ENCODE results near the gene RAB4A.

Gene RAB4A

DNA sequence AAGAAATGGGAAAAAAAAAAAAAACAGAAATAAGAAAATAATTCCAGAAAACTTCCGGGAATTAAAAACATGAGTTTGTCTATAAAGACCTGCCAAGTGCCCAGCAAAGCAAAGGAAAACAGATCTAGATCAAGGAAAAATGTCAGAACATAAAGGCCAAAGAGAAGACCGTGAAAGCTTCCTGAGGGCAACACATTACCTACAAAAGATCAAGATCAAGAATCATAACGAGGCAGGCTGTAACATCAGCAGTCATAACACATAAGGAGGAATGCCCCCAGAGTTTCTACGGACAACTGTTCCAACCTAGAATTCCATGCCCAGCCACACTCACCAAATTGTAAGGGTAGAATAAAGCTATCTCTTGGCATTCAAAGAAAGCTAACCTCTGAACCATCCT is 68.2 kb downstream of the RAB4A start:
- DNase-seq (ENCODE audit: low read depth in 2 of 2): no peak

GRCh38 chr1:229339520-229339919 is 68.6 kb downstream of the RAB4A start:
- no peak for DNase-seq (ENCODE audit: low read depth in 2 of 2)

DNA sequence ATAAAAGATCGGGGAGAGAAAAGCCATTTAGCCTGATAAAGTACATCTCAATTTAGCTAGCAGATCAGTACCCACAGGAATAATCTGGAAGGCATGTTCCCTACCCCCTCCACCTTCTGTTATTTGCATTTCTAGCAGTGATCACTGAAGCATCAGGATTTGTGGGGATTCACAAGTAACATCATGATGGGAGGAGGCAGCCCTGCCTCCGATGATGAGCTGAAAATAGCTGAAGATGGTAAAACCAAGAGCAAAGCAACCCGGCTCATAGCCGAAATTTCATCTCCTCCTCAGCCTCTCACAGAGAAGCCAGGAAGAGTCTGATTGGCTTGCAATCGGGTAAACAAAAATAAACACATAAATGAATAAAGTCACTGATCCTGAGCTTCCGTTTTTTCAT is 69.6 kb downstream of the RAB4A start:
- no peak for DNase-seq (ENCODE audit: low read depth in 2 of 2)

GRCh38 chr1:229341774-229342655 is 71.1 kb downstream of the RAB4A start:
- DNase-seq (ENCODE audit: low read depth in 2 of 2): peak; percentile 23 to 25

DNA sequence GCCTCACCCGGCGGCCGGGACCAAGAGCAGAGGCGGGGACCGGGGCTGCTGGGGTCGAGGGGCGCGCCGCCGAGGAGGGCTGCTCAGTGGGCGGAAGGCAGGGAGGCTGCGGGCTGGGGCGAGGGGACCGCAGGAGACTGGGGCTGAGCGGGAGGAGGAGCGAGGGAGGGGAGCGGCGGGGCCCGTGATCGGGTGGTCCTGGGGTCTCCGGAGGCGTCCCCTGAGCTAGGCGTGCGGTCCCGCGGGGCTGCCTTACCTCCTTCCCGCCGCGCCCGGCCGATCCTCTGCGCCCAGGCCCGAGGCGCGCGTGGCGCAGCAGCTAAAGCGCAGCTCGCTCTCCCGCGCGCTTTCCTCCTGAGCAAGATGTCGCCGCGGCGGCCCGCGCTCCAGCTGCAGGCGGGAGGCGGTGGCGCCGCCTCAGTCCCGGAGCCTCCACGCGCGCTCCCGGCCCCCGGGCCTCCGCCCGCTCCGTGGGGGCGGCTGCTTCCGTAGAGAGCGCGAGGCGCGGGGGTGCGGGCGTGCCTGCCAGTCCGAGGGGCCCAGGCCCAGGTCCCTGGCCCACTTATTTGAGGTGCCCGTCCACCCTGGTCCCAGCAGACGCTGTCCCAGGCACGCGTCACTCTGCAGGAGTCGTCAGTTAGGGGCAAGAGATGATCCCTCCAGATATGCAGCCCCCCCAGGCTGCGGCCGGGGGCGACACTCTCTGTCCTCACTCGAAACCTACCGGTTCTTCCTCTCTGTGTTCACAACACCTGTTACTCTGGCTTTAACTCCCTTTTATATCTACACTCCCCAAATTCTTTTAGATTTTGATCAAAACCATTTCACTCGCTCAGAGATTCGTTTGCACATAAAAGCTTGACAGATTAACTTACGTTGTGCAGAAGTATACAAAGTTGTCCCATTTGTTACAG is 72.0 kb downstream of the RAB4A start, which contains the start of gene CCSAP:
CCSAP (minus strand) TSS at position 392 of the 914 bp plus-strand sequence. CDS start 582 bp downstream, outside the sequence.
- DNase-seq (ENCODE audit: low read depth in 2 of 2): no peak

GRCh38 chr1:229344139-229344538 is 73.2 kb downstream of the RAB4A start:
- no peak for DNase-seq (ENCODE audit: low read depth in 2 of 2)

- DNase-seq (ENCODE audit: low read depth in 2 of 2): no peak
Observed at GRCh38 chr1:229344937-229345684, 74.2 kb downstream of the RAB4A start.

GRCh38 chr1:229347528-229347927 is 76.6 kb downstream of the RAB4A start:
- no peak for DNase-seq (ENCODE audit: low read depth in 2 of 2)

DNA sequence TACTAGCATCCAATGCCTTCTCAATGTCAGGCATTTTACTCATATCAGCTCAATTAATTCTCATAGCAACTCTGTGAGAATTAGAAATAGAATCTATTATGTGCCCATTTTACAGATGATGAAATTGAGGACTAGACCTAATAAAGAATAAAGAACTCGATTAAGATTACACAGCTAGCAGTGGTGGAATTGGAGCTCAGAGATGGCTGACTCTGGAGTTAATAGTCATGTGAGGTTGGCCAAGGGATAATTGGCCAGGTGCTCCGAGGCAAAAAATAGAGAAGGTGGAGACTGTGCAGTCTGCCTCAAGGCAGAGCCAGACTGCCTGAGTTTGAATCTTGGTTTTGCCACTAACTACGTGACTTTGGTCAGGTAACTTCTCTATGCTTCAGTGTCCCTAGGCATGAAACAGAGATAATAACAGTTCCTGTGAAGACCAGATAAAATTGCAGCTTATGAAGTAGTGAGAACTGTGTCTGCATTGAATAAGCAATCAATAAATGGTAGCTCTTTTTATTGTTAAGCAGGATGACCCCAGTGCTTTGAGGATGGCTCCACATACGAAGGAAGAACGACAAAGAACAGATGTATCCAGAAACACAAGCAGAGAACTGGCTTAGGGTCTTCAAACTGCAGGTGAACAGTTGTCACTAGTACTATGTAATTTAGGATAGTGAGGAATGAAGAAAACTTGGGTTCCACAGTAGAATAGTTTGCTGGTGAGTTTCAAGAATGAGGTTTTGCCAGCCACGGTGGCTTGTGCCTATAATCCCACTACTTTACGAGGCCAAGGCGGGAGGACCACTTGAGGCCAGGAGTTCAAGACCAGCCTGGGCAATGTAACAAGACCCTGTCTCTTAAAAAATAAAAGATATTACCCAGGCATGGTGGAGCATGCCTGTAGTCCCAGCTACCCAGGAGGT is 78.8 kb downstream of the RAB4A start:
- DNase-seq (ENCODE audit: low read depth in 2 of 2): no peak

- DNase-seq (ENCODE audit: low read depth in 2 of 2): no peak
Observed at GRCh38 chr1:229352975-229353374, 82.1 kb downstream of the RAB4A start.

- DNase-seq (ENCODE audit: low read depth in 2 of 2): no peak
Observed at GRCh38 chr1:229354226-229354625, 83.3 kb downstream of the RAB4A start.

All from fibroblast of skin of left biceps (primary cell).